WTC11 (cell line): ENCODE results near the gene TMEM108. TPM values are rescaled to one million over a fixed set of nuclear protein-coding genes. Genes with fewer than 3 reads are reported as not detected.

Source experiments
- ATAC-seq: fragments of 200-7000 bp; cut with Tn5 transposase; 2 replicates; pipeline ENCODE4 v1.10.0; 2021; ENCODE audit warnings: mild to moderate bottlenecking, moderate library complexity
- CTCF ChIA-PET: fragments of 300-600 bp; sonication (Branson Sonifier 250); formaldehyde crosslinking; loops from one replicate; lab custom pipeline; 2021; ENCODE audit warnings: antibody characterized with exemption; lab: Charles Lee
- POLR2A ChIA-PET: fragments of 350-600 bp; sonication (Branson Sonifier 250); formaldehyde crosslinking; loops from one replicate; lab custom pipeline; 2021; ENCODE audit warnings: antibody characterized with exemption; lab: Charles Lee
- DNase-seq: peaks from one replicate; pipeline ENCODE4 v3.0.0; 2021; ENCODE audit warnings: low spot score
- H3K27ac Mint-ChIP-seq: 2 replicates; pipeline ENCODE4 v1.8.0; 2021; ENCODE audit warnings: mixed read lengths
- H3K27me3 Mint-ChIP-seq: 2 replicates; pipeline ENCODE4 v1.8.0; 2021; ENCODE audit warnings: low read depth, mild to moderate bottlenecking, moderate library complexity, mixed read lengths
- H3K36me3 Mint-ChIP-seq: 2 replicates; pipeline ENCODE4 v1.8.0; 2021; ENCODE audit warnings: mixed read lengths
- H3K4me1 Mint-ChIP-seq: 2 replicates; pipeline ENCODE4 v1.8.0; 2022; ENCODE audit warnings: mixed read lengths
- H3K4me3 Mint-ChIP-seq: 2 replicates; pipeline ENCODE4 v1.8.0; 2021; ENCODE audit warnings: mild to moderate bottlenecking, moderate library complexity, mixed read lengths
- H3K9me3 Mint-ChIP-seq: 2 replicates; pipeline ENCODE4 v1.8.0; 2021; ENCODE audit warnings: mixed read lengths
- ATF6 ChIP-seq: sonication (generic); formaldehyde crosslinking; IDR thresholded peaks from 2 replicates; pipeline ENCODE4 v1.8.1; 2023; ENCODE audit warnings: mild to moderate bottlenecking, missing genetic modification reagents
- CDX4 ChIP-seq: fragments of 250-450 bp; sonication (Bioruptor Pico); IDR thresholded peaks from 2 replicates; pipeline ENCODE4 v1.9.0; 2021; ENCODE audit warnings: moderate library complexity, mild to moderate bottlenecking, inconsistent platforms, borderline replicate concordance
- CREB1 ChIP-seq: sonication (generic); formaldehyde crosslinking; IDR thresholded peaks from 2 replicates; pipeline ENCODE4 v1.8.0; 2023; ENCODE audit warnings: mild to moderate bottlenecking, missing genetic modification reagents
- ELF4 ChIP-seq: sonication (generic); formaldehyde crosslinking; IDR thresholded peaks from 2 replicates; pipeline ENCODE4 v1.8.1; 2022; ENCODE audit warnings: low read depth, mild to moderate bottlenecking, moderate library complexity, missing genetic modification reagents
- EMX1 ChIP-seq: fragments of 250-450 bp; sonication (Bioruptor Pico); IDR thresholded peaks from 2 replicates; pipeline ENCODE4 v1.8.0; 2021; ENCODE audit warnings: mild to moderate bottlenecking
- ETV6 ChIP-seq: sonication (generic); formaldehyde crosslinking; IDR thresholded peaks from 2 replicates; pipeline ENCODE4 v1.8.1; 2022; ENCODE audit warnings: mild to moderate bottlenecking, missing genetic modification reagents
- FOXP4 ChIP-seq: sonication (generic); formaldehyde crosslinking; IDR thresholded peaks from 2 replicates; pipeline ENCODE4 v1.8.0; 2022; ENCODE audit warnings: mild to moderate bottlenecking, missing genetic modification reagents
- GRHL2 ChIP-seq: fragments of 250-450 bp; sonication (Bioruptor Pico); IDR thresholded peaks from 2 replicates; pipeline ENCODE4 v1.8.0; 2022; ENCODE audit warnings: mild to moderate bottlenecking, moderate library complexity; ENCODE audit not compliant: insufficient replicate concordance, severe bottlenecking
- IRF2 ChIP-seq: sonication (generic); formaldehyde crosslinking; IDR thresholded peaks from 2 replicates; pipeline ENCODE4 v1.8.0; 2022; ENCODE audit warnings: low read depth, missing genetic modification reagents, borderline replicate concordance
- KAT7 ChIP-seq: sonication (generic); formaldehyde crosslinking; IDR thresholded peaks from 2 replicates; pipeline ENCODE4 v1.8.1; 2023; ENCODE audit warnings: missing genetic modification reagents, mild to moderate bottlenecking, borderline replicate concordance
- MAX ChIP-seq: sonication (generic); formaldehyde crosslinking; IDR thresholded peaks from 2 replicates; pipeline ENCODE4 v1.8.0; 2022; ENCODE audit warnings: mild to moderate bottlenecking, missing genetic modification reagents
- NFE2L1 ChIP-seq: sonication (generic); formaldehyde crosslinking; IDR thresholded peaks from 2 replicates; pipeline ENCODE4 v1.8.1; 2023; ENCODE audit warnings: missing genetic modification reagents
- NFYB ChIP-seq: sonication (generic); formaldehyde crosslinking; conservative IDR thresholded peaks from 2 replicates; pipeline ENCODE4 v1.8.0; 2022; ENCODE audit warnings: low read depth, missing genetic modification reagents
- NR2C2 ChIP-seq: sonication (generic); formaldehyde crosslinking; IDR thresholded peaks from 2 replicates; pipeline ENCODE4 v1.8.0; 2022; ENCODE audit warnings: mild to moderate bottlenecking, missing genetic modification reagents
- SMAD4 ChIP-seq: sonication (generic); formaldehyde crosslinking; IDR thresholded peaks from 2 replicates; pipeline ENCODE4 v1.8.0; 2022; ENCODE audit warnings: mild to moderate bottlenecking, missing genetic modification reagents
- SOX15 ChIP-seq: fragments of 250-450 bp; sonication (Bioruptor Pico); IDR thresholded peaks from 2 replicates; pipeline ENCODE4 v1.9.0; 2021; ENCODE audit warnings: mild to moderate bottlenecking
- TCF7 ChIP-seq: sonication (generic); formaldehyde crosslinking; IDR thresholded peaks from 2 replicates; pipeline ENCODE4 v1.8.0; 2022; ENCODE audit warnings: mild to moderate bottlenecking, low read depth, missing genetic modification reagents, moderate library complexity
- ZBTB43 ChIP-seq: sonication (generic); formaldehyde crosslinking; IDR thresholded peaks from 2 replicates; pipeline ENCODE4 v1.8.1; 2023; ENCODE audit warnings: mild to moderate bottlenecking, missing genetic modification reagents
- ZNF121 ChIP-seq: sonication (generic); formaldehyde crosslinking; IDR thresholded peaks from 2 replicates; pipeline ENCODE4 v1.8.0; 2023; ENCODE audit warnings: missing genetic modification reagents
- ZNF232 ChIP-seq: sonication (generic); formaldehyde crosslinking; IDR thresholded peaks from 2 replicates; pipeline ENCODE4 v1.8.0; 2022; ENCODE audit warnings: mild to moderate bottlenecking, missing genetic modification reagents
- total RNA-seq: library from RNA; stranded (reverse); gene quantifications from 3 replicates; pipeline ENCODE4 v1.2.3, GENCODE V29; 2021
- TF ChIP-seq, protein P1 (sequence below): sonication (generic); formaldehyde crosslinking; IDR thresholded peaks from 2 replicates; pipeline ENCODE4 v1.8.0; 2023; ENCODE audit warnings: missing genetic modification reagents
- TF ChIP-seq, protein P2 (sequence below): sonication (generic); formaldehyde crosslinking; IDR thresholded peaks from 2 replicates; pipeline ENCODE4 v1.8.1; 2022; ENCODE audit warnings: mild to moderate bottlenecking, missing genetic modification reagents, moderate library complexity, borderline replicate concordance

TMEM108 gene
- total RNA-seq, 1 experiment from 2014 or later: 14.7 TPM

DNA sequence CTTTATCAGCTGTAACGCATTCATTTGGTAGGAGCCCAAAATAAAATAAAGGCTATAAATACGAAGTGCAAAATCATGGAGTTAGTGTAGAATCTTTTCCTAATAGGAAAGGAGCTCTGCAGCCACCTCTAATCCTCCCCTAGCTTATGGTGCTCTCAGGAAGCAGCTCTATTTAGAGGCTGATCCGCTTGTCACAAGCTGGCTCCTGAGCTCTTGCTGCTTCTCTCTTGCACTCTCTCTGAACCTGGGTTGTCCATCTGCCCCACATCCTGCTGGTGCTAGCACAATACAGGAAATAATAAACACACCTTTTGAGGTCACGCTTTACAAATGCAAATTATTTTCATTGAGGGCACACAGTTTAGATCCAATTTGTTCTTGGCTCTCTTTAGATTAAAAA, 324.3 kb downstream of the TMEM108 start:
- POLR2A ChIA-PET: interaction anchor here (0.5 kb wide), 1 partner anchor 8 kb away, joined by 3 read pairs; no protein-coding TSS in a partner anchor
- CTCF ChIA-PET: interaction anchor here (0.7 to 1.5 kb wide), 3 partner anchors 24 to 631 kb away, joined by 3 to 5 read pairs (median 4); no protein-coding TSS in a partner anchor
- Mint-ChIP-seq H3K4me3 (no peak overlapping the region), H3K27ac (no peak overlapping the region), H3K4me1 (peaks cover 10% of the 10 kb centered on the region), H3K36me3 (no peaks in the 10 kb centered on the region), H3K9me3 (no peaks in the 10 kb centered on the region), H3K27me3 (no peaks in the 10 kb centered on the region; the same call in 1 of the 2 replicates)
- DNase-seq (no peak), ATAC-seq (peak; percentile 58)
- TF ChIP-seq, protein P1, sequence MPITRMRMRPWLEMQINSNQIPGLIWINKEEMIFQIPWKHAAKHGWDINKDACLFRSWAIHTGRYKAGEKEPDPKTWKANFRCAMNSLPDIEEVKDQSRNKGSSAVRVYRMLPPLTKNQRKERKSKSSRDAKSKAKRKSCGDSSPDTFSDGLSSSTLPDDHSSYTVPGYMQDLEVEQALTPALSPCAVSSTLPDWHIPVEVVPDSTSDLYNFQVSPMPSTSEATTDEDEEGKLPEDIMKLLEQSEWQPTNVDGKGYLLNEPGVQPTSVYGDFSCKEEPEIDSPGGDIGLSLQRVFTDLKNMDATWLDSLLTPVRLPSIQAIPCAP (CRISPR knock-in tag): no peak
- TF ChIP-seq GRHL2 (CRISPR knock-in tag): no peak
- TF ChIP-seq KAT7 (CRISPR knock-in tag): no peak
- no peak for TF ChIP-seq EMX1 (CRISPR knock-in tag)
- no peak for TF ChIP-seq NFYB (CRISPR knock-in tag)
- no peak for TF ChIP-seq CDX4 (CRISPR knock-in tag)
- no peak for TF ChIP-seq CREB1 (CRISPR knock-in tag)
- no peak for TF ChIP-seq SOX15 (CRISPR knock-in tag)
- no peak for TF ChIP-seq ELF4 (CRISPR knock-in tag)

DNA sequence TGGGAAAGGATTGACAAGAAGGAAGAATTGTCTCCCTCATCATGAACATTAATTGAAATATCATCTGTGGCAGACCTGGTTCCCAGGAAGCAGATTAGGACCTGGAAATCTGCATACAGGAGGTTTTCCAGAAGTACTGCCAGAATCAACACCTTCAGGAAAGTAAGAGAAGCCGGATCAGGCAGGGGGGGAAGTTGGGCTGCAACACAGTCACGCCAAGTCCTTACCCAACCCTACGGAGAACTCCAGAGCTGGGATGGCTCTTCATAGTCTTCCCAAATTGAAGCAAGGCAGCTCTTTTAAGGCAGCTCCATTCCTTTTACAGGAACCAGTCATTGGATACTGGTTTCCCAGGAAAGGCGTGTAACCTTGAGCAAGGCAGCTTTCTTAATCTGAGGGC, 326.5 kb downstream of the TMEM108 start:
- Mint-ChIP-seq H3K4me1 (peaks cover 10% of the 10 kb centered on the region), H3K4me3 (no peak overlapping the region), H3K27ac (no peak overlapping the region), H3K36me3 (no peaks in the 10 kb centered on the region), H3K9me3 (no peaks in the 10 kb centered on the region)
- POLR2A ChIA-PET: no interaction called here
- TF ChIP-seq ZNF121 (CRISPR knock-in tag): no peak
- no peak for TF ChIP-seq ZNF232 (CRISPR knock-in tag)
- TF ChIP-seq IRF2 (CRISPR knock-in tag): no peak
- TF ChIP-seq ZBTB43: no peak
- no peak for TF ChIP-seq ATF6 (CRISPR knock-in tag)
- no peak for TF ChIP-seq KAT7 (CRISPR knock-in tag)
- no peak for TF ChIP-seq NR2C2
- TF ChIP-seq EMX1 (CRISPR knock-in tag): no peak
- TF ChIP-seq GRHL2 (CRISPR knock-in tag): no peak
- no peak for TF ChIP-seq SMAD4 (CRISPR knock-in tag)
- TF ChIP-seq, protein P2, sequence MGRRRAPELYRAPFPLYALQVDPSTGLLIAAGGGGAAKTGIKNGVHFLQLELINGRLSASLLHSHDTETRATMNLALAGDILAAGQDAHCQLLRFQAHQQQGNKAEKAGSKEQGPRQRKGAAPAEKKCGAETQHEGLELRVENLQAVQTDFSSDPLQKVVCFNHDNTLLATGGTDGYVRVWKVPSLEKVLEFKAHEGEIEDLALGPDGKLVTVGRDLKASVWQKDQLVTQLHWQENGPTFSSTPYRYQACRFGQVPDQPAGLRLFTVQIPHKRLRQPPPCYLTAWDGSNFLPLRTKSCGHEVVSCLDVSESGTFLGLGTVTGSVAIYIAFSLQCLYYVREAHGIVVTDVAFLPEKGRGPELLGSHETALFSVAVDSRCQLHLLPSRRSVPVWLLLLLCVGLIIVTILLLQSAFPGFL (CRISPR knock-in tag): no peak
- no peak for TF ChIP-seq TCF7
- no peak for TF ChIP-seq NFE2L1 (CRISPR knock-in tag)
- no peak for TF ChIP-seq MAX (CRISPR knock-in tag)
- no peak for TF ChIP-seq ETV6 (CRISPR knock-in tag)
- no peak for TF ChIP-seq FOXP4 (CRISPR knock-in tag)
- TF ChIP-seq, all 79 proteins: peak for 0
- CTCF ChIA-PET: interaction anchor here (0.7 to 1.5 kb wide), 2 partner anchors 323 to 634 kb away, joined by 3 to 7 read pairs; no protein-coding TSS in a partner anchor
- no peaks in the 10 kb centered on the region; the same call in 1 of the 2 replicates for H3K27me3 Mint-ChIP-seq
- no peak for ATAC-seq
- no peak for DNase-seq
